HG03196 (cell line): ENCODE measurements around the gene SLC22A1.
"Not testable (repeated sequence)": the region's sequence is repeated elsewhere in the genome, so short reads cannot be mapped to it uniquely, and the experiment has no call there.

ENCODE experiments used
- ATAC-seq: cut with Tn5 transposase; IDR thresholded peaks from one replicate; pipeline ENCODE4 v1.9.1; 2021; ENCODE audit not compliant: unreplicated experiment

Gene SLC22A1

GRCh38 chr6:160093061-160093460, 28.6 kb upstream of the SLC22A1 start:
- ATAC-seq: no peak

GRCh38 chr6:160093946-160094345, 27.7 kb upstream of the SLC22A1 start:
- ATAC-seq: no peak

- ATAC-seq: no peak
Observed at GRCh38 chr6:160095146-160095845, 26.3 kb upstream of the SLC22A1 start.

GRCh38 chr6:160101277-160102205, 20.1 kb upstream of the SLC22A1 start:
- no peak for ATAC-seq

- no peak for ATAC-seq
Observed at GRCh38 chr6:160102399-160102798, 19.2 kb upstream of the SLC22A1 start.

GRCh38 chr6:160102956-160103824, 18.4 kb upstream of the SLC22A1 start:
- no peak for ATAC-seq

- no peak for ATAC-seq
Observed at GRCh38 chr6:160103825-160104100, 17.9 kb upstream of the SLC22A1 start.

GRCh38 chr6:160104821-160105517, 16.6 kb upstream of the SLC22A1 start:
- ATAC-seq: no peak

GRCh38 chr6:160106010-160106409, 15.6 kb upstream of the SLC22A1 start:
- ATAC-seq: no peak

- ATAC-seq: no peak
Observed at GRCh38 chr6:160106701-160107100, 14.9 kb upstream of the SLC22A1 start.

- ATAC-seq: no peak
Observed at GRCh38 chr6:160108077-160108476, 13.5 kb upstream of the SLC22A1 start.

GRCh38 chr6:160110586-160111123, 11.0 kb upstream of the SLC22A1 start:
- ATAC-seq: no peak

- no peak for ATAC-seq
Observed at GRCh38 chr6:160111806-160112205, 9.8 kb upstream of the SLC22A1 start.

- ATAC-seq: no peak
Observed at GRCh38 chr6:160112628-160113299, 8.9 kb upstream of the SLC22A1 start.

GRCh38 chr6:160114536-160114935, 7.1 kb upstream of the SLC22A1 start:
- not testable (repeated sequence) for ATAC-seq

GRCh38 chr6:160115421-160115820, 6.2 kb upstream of the SLC22A1 start:
- no peak for ATAC-seq

- no peak for ATAC-seq
Observed at GRCh38 chr6:160116411-160116810, 5.2 kb upstream of the SLC22A1 start.

- ATAC-seq: no peak
Observed at GRCh38 chr6:160117137-160117536, 4.5 kb upstream of the SLC22A1 start.

- no peak for ATAC-seq
Observed at GRCh38 chr6:160118620-160119229, 2.9 kb upstream of the SLC22A1 start.

GRCh38 chr6:160120087-160120486, 1.5 kb upstream of the SLC22A1 start:
- no peak for ATAC-seq
